PC-3 (cell line): ENCODE results near the gene CDH13. TPM values are rescaled to one million over a fixed set of nuclear protein-coding genes. Genes with fewer than 3 reads are reported as not detected.

Source experiments
- ATAC-seq: fragments of 200-7000 bp; cut with Tn5 transposase; 2 replicates; pipeline ENCODE4 v1.9.1; 2020; ENCODE audit warnings: mild to moderate bottlenecking, moderate library complexity
- BruUV-seq: library from RNA; stranded (reverse); fragments of 400-500 nt; replicated peaks from 2 replicates; lab custom pipeline; 2021; lab: Mats Ljungman, UMichigan
- CTCF ChIA-PET: fragments of 300-600 bp; sonication (Branson Sonifier 250); formaldehyde crosslinking; loops from one replicate; lab custom pipeline; 2022; ENCODE audit warnings: antibody characterized with exemption; lab: Charles Lee
- POLR2A ChIA-PET: fragments of 300-600 bp; sonication (Branson Sonifier 250); formaldehyde crosslinking; loops from one replicate; lab custom pipeline; 2022; ENCODE audit warnings: antibody characterized with exemption; ENCODE audit not compliant: unreplicated experiment; lab: Charles Lee
- DNase-seq: peaks from one replicate; pipeline ENCODE4 v3.0.0-alpha.2; 2015
- H2AFZ ChIP-seq: fragments of 300-600 bp; sonication (generic); 2 replicates; pipeline ENCODE4 v1.6.0; 2016; ENCODE audit warnings: antibody characterized with exemption, low read length
- H3F3A ChIP-seq: fragments of 300-600 bp; sonication (generic); one replicate; pipeline ENCODE4 v1.6.0; 2017; ENCODE audit warnings: antibody characterized with exemption, low read length, control low read depth, mild to moderate bottlenecking; ENCODE audit not compliant: unreplicated experiment
- H3K27ac ChIP-seq: fragments of 300-600 bp; sonication (generic); 2 replicates; pipeline ENCODE4 v1.5.1; 2016; ENCODE audit warnings: mild to moderate bottlenecking, low read length
- H3K27me3 ChIP-seq: fragments of 300-600 bp; sonication (generic); 2 replicates; pipeline ENCODE4 v1.6.1; 2016; ENCODE audit warnings: low read length, mixed read lengths
- H3K36me3 ChIP-seq: fragments of 300-600 bp; sonication (generic); 2 replicates; pipeline ENCODE4 v1.6.1; 2016; ENCODE audit warnings: low read depth, mixed run types, low read length, mixed read lengths
- H3K4me1 ChIP-seq: fragments of 300-600 bp; sonication (generic); 2 replicates; pipeline ENCODE4 v1.5.1; 2016; ENCODE audit warnings: low read length; ENCODE audit not compliant: insufficient read depth
- H3K4me2 ChIP-seq: fragments of 300-600 bp; sonication (generic); 2 replicates; pipeline ENCODE4 v1.6.0; 2016; ENCODE audit warnings: low read length
- H3K4me3 ChIP-seq: fragments of 300-600 bp; sonication (generic); 2 replicates; pipeline ENCODE4 v1.5.1; 2016; ENCODE audit warnings: mild to moderate bottlenecking, low read length, mixed read lengths
- H3K79me2 ChIP-seq: fragments of 300-600 bp; sonication (generic); 2 replicates; pipeline ENCODE4 v1.6.1; 2017; ENCODE audit warnings: low read length, mixed read lengths
- H3K9ac ChIP-seq: fragments of 300-600 bp; sonication (generic); 2 replicates; pipeline ENCODE4 v1.6.0; 2016; ENCODE audit warnings: mild to moderate bottlenecking, low read length
- H3K9me2 ChIP-seq: fragments of 300-600 bp; sonication (generic); replicated peaks from 2 replicates; pipeline ENCODE4 v1.6.1; 2016; ENCODE audit warnings: mixed run types, low read length, mixed read lengths
- H3K9me3 ChIP-seq: fragments of 300-600 bp; sonication (generic); 2 replicates; pipeline ENCODE4 v1.6.1; 2016; ENCODE audit warnings: low read length, mixed read lengths
- H4K20me1 ChIP-seq: fragments of 300-600 bp; sonication (generic); 2 replicates; pipeline ENCODE4 v1.6.1; 2016; ENCODE audit warnings: low read length, mixed read lengths
- CTCF ChIP-seq: fragments of 300-600 bp; sonication (generic); conservative IDR thresholded peaks from 2 replicates; pipeline ENCODE4 v1.5.1; 2017; ENCODE audit warnings: antibody characterized with exemption, low read depth, mild to moderate bottlenecking, low read length
- EZH2 ChIP-seq: fragments of 300-600 bp; sonication (generic); IDR thresholded peaks from one replicate; pipeline ENCODE4 v1.6.1; 2017; ENCODE audit warnings: antibody characterized with exemption, mild to moderate bottlenecking, low read length; ENCODE audit not compliant: unreplicated experiment
- EZH2phosphoT487 ChIP-seq: fragments of 300-600 bp; sonication (generic); IDR thresholded peaks from 2 replicates; pipeline ENCODE4 v1.6.1; 2018; ENCODE audit warnings: mild to moderate bottlenecking, antibody characterized with exemption, low read length, borderline replicate concordance
- intact Hi-C: fragments of 100-400 bp; cut with micrococcal nuclease; formaldehyde crosslinking; loops from 2 replicates; pipeline ENCODE4 v1.9.0; 2023
- total RNA-seq: library from RNA; depleted of rRNA; stranded (reverse); fragments of >200 nt; gene quantifications from 2 replicates; pipeline ENCODE4 v1.2.3, GENCODE V29; 2014

CDH13 gene
- total RNA-seq, 1 experiment from 2014 or later: 0.36 TPM

DNA sequence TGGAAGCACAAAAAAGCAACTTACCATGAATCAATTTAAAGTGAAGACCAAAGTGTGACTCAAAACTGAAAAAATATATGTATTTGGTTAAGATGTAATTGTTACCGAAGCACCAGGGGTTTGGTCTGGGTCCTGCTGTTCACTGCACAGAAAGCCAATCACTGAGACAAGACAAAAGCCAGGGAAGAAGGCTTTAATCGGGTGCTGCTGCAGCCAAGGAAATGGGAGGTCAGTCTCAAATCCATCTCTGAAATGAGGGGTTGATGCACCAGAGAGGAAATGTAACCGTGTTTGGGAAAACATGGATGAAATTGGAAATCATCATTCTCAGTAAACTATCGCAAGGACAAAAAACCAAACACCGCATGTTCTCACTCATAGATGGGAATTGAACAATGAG is 1107.4 kb downstream of the CDH13 start:
- no peaks in the 10 kb centered on the region for H4K20me1 ChIP-seq
- TF ChIP-seq CTCF (no peak), EZH2 (no peak), EZH2phosphoT487 (no peak)
- no peaks in the 10 kb centered on the region for H3K4me1 ChIP-seq
- ChIA-PET CTCF (no interaction called here), POLR2A (no interaction called here)
- DNase-seq (no peak), ATAC-seq (no peak)
- no peaks in the 10 kb centered on the region for H3F3A ChIP-seq
- H3K36me3 ChIP-seq: no peaks in the 10 kb centered on the region
- no peak overlapping the region for H3K4me3 ChIP-seq
- no peak overlapping the region for H3K9ac ChIP-seq
- H3K4me2 ChIP-seq: no peak overlapping the region
- H2AFZ ChIP-seq: no peak overlapping the region
- BruUV-seq: no TSS peak
- no peaks in the 10 kb centered on the region for H3K27me3 ChIP-seq
- no peaks in the 10 kb centered on the region for H3K9me2 ChIP-seq
- no peaks in the 10 kb centered on the region for H3K79me2 ChIP-seq
- H3K27ac ChIP-seq: no peak overlapping the region
- intact Hi-C loops: no loop called here
- H3K9me3 ChIP-seq: no peaks in the 10 kb centered on the region

GRCh38 chr16:83737729-83738354 is 1111.1 kb downstream of the CDH13 start:
- DNase-seq (no peak), ATAC-seq (no peak)
- H3K36me3 ChIP-seq: no peaks in the 10 kb centered on the region
- no peaks in the 10 kb centered on the region for H3K9me2 ChIP-seq
- BruUV-seq: no TSS peak
- H3K4me1 ChIP-seq: no peaks in the 10 kb centered on the region
- H3K79me2 ChIP-seq: no peaks in the 10 kb centered on the region
- TF ChIP-seq EZH2phosphoT487: no peak
- POLR2A ChIA-PET: no interaction called here
- no peaks in the 10 kb centered on the region for H3K9me3 ChIP-seq
- no peak overlapping the region for H2AFZ ChIP-seq
- no peaks in the 10 kb centered on the region for H3F3A ChIP-seq
- no peaks in the 10 kb centered on the region for H4K20me1 ChIP-seq
- H3K27ac ChIP-seq: no peak overlapping the region
- CTCF ChIA-PET: no interaction called here
- intact Hi-C loops: no loop called here
- H3K4me2 ChIP-seq: no peak overlapping the region
- no peak overlapping the region for H3K4me3 ChIP-seq
- H3K9ac ChIP-seq: no peak overlapping the region
- no peaks in the 10 kb centered on the region; the same call in 1 of the 2 replicates for H3K27me3 ChIP-seq

DNA sequence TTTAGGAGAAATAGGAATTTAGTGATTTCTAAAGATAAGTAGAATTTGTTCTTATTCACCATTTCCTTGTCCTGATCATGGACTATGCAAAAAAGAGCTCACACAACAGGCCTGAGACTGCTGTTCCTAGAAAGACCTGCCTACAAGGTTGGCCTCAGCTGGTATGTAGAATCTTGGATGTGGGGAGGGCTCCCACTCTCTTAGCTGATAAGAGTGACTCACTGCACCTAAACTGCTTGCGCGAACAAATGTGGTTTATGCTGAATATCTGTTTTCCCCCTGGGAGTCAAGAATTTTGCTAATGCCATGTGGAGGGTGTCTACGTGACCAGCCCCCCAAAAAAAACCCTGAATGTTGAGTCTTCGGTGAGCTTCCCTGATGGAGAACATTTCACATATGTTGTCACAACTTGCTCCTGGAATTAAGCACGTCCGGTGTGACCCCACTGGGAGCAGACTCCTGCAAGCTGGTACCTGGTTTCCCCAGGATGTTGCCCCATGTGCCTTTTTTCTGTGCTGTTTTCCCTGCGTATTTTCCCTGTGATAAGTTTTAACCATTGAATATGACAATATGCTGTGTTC is 1112.2 kb downstream of the CDH13 start:
- Histone ChIP-seq H3K9ac (no peak overlapping the region), H3F3A (no peaks in the 10 kb centered on the region), H3K27me3 (no peaks in the 10 kb centered on the region; the same call in 1 of the 2 replicates), H4K20me1 (no peaks in the 10 kb centered on the region), H3K4me3 (no peak overlapping the region), H3K4me1 (no peaks in the 10 kb centered on the region), H3K36me3 (no peaks in the 10 kb centered on the region), H3K9me2 (no peaks in the 10 kb centered on the region), H3K4me2 (no peak overlapping the region), H3K79me2 (no peaks in the 10 kb centered on the region), H3K9me3 (no peaks in the 10 kb centered on the region), H3K27ac (no peak overlapping the region), H2AFZ (no peak overlapping the region)
- no TSS peak for BruUV-seq
- ChIA-PET POLR2A (no interaction called here), CTCF (no interaction called here)
- no peak for TF ChIP-seq EZH2
- TF ChIP-seq EZH2phosphoT487: no peak
- TF ChIP-seq CTCF: no peak
- intact Hi-C loops: no loop called here
- DNase-seq: no peak
- ATAC-seq: no peak
